ENCODE results near the gene HCRT.

DNA sequence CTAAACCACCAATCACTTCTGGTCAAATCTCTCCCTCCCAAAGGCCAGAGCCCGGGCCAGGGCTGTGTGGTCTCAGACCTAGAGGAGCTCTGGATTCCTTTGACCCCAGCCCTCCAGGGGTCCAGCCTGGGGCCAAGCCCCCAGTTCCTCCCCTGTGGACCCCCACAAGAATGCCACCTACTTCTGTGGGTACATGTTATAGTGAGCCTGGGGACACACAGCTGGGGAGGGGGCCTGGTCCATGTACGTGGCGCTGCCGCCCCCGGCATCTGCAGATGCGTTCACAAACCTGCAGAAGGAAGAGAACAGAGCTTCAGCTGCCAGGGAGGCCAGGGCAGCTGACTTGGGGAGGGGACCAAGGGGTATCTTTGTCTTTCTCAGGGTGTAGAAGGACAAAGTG lies 16.9 kb upstream of the HCRT start:
- TF ChIP-seq, protein P1, sequence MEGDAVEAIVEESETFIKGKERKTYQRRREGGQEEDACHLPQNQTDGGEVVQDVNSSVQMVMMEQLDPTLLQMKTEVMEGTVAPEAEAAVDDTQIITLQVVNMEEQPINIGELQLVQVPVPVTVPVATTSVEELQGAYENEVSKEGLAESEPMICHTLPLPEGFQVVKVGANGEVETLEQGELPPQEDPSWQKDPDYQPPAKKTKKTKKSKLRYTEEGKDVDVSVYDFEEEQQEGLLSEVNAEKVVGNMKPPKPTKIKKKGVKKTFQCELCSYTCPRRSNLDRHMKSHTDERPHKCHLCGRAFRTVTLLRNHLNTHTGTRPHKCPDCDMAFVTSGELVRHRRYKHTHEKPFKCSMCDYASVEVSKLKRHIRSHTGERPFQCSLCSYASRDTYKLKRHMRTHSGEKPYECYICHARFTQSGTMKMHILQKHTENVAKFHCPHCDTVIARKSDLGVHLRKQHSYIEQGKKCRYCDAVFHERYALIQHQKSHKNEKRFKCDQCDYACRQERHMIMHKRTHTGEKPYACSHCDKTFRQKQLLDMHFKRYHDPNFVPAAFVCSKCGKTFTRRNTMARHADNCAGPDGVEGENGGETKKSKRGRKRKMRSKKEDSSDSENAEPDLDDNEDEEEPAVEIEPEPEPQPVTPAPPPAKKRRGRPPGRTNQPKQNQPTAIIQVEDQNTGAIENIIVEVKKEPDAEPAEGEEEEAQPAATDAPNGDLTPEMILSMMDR (IDR thresholded peaks at IDR 0.05): no peak
- TF ChIP-seq POLR2A (IDR thresholded peaks at IDR 0.05): no peak
